ENCODE measurements around the gene THAP8.

Gene THAP8

DNA sequence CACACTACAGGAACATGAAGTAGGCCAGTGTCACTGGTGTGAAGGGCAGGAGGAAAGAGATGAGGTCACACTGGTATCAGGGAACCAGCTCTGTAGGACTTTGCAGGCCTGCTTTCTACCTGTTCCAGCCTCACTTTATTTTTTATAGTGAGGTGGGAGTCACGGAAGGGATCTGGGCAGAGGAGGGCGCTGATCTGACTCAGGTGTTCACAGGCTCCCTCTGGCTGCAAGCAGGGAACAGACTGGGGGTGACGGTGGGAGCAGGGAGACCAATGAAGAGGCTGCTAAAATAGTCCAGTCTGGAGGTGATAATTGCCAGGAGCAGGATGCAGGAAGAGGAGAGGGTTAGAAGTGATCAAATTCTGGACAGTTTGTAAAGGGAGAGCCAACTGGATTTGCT lies 2.8 kb downstream of the THAP8 start:
- Histone ChIP-seq H3K79me2 (ENCODE audit: low read length) (peaks cover 14% of the 10 kb centered on the region), H3K9ac (ENCODE audit: low read length) (no peak overlapping the region), H3K36me3 (replicated peaks; ENCODE audit: insufficient read depth, low read length) (no peaks in the 10 kb centered on the region), H3K9me3 (replicated peaks; ENCODE audit: insufficient read depth, low read length) (no peaks in the 10 kb centered on the region), H3K4me2 (ENCODE audit: low read depth, low read length) (no peak overlapping the region), H4K20me1 (ENCODE audit: insufficient read depth, low read length) (no peaks in the 10 kb centered on the region), H3K4me3 (ENCODE audit: low read length) (no peak overlapping the region), H3F3A (ENCODE audit: insufficient read depth, low read length) (peaks cover 9% of the 10 kb centered on the region), H2AFZ (ENCODE audit: low read length) (no peak overlapping the region), H3K9me2 (replicated peaks; ENCODE audit: insufficient read depth, low read length) (no peaks in the 10 kb centered on the region), H3K27ac (ENCODE audit: low read length) (no peak overlapping the region), H3K4me1 (ENCODE audit: low read length) (no peaks in the 10 kb centered on the region), H3K27me3 (replicated peaks; ENCODE audit: insufficient read depth, low read length) (no peaks in the 10 kb centered on the region)
- DNase-seq, result no peak
- TF ChIP-seq, protein P1, sequence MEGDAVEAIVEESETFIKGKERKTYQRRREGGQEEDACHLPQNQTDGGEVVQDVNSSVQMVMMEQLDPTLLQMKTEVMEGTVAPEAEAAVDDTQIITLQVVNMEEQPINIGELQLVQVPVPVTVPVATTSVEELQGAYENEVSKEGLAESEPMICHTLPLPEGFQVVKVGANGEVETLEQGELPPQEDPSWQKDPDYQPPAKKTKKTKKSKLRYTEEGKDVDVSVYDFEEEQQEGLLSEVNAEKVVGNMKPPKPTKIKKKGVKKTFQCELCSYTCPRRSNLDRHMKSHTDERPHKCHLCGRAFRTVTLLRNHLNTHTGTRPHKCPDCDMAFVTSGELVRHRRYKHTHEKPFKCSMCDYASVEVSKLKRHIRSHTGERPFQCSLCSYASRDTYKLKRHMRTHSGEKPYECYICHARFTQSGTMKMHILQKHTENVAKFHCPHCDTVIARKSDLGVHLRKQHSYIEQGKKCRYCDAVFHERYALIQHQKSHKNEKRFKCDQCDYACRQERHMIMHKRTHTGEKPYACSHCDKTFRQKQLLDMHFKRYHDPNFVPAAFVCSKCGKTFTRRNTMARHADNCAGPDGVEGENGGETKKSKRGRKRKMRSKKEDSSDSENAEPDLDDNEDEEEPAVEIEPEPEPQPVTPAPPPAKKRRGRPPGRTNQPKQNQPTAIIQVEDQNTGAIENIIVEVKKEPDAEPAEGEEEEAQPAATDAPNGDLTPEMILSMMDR (IDR thresholded peaks at IDR 0.05; ENCODE audit: low read length), result no peak; the same call in 1 of the 2 replicates
- no peak for TF ChIP-seq EZH2phosphoT487 (IDR thresholded peaks at IDR 0.05; ENCODE audit: low read length)
- TF ChIP-seq EZH2 (optimal IDR thresholded peaks at IDR 0.05; ENCODE audit: low read depth, low read length), result no peak

DNA sequence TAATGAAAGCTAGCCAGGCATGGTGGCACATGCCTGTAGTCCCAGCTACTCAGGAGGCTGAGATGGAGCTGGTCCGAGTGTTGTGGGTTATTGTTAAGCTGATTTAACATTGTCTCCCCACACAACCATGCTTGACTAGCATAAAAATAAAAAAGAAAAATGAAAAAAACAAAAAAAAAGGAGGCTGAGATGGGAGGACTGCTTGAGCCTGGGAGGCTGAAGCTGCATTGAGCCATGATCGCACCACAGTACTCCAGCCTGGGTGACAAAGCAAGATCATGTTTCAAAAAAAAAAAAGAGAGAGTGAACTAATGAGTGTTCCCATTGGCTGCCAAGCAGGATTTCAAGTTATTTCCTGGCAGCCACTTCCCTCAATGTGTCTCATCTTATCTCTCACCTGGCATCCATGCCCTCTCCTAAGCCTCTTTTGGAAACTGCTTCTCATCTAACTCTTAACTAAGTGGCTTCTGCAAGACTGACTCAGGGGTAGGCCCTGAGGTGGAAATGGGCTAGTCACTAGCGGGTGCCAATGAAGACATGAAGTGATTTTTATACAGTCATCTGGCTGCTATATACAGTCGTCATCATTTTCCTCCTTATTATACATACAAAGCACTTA lies 4.9 kb downstream of the THAP8 start:
- TF ChIP-seq, protein P1 (IDR thresholded peaks at IDR 0.05; ENCODE audit: low read length), result no peak
- TF ChIP-seq EZH2 (optimal IDR thresholded peaks at IDR 0.05; ENCODE audit: low read depth, low read length) (no peak), EZH2phosphoT487 (IDR thresholded peaks at IDR 0.05; ENCODE audit: low read length) (no peak)
- DNase-seq, result no peak
- no peak overlapping the region for H3K27ac ChIP-seq (ENCODE audit: low read length)

DNA sequence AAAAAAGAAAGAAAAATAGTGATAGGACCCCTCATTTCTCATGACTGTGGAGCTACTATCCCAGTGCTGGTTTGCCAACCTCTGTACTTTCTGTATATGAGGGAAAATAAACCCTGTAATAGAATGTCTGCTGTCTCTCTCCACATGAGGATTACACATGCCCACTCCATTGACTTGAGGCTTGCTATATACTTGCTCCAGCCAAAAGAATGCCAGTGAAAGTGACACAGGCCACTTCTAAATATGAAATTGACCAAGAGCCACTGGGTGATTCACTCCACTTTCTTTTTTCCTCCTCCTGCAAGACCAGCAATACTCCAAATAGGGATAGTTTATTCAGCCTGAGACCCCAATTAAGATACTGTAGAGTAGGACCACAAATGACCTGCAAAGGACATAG lies 6.2 kb downstream of the THAP8 start:
- no peaks in the 10 kb centered on the region for H3K9me3 ChIP-seq (replicated peaks; ENCODE audit: insufficient read depth, low read length)
- H3K27me3 ChIP-seq (replicated peaks; ENCODE audit: insufficient read depth, low read length), result no peaks in the 10 kb centered on the region
- H3K36me3 ChIP-seq (replicated peaks; ENCODE audit: insufficient read depth, low read length), result no peaks in the 10 kb centered on the region
- H3K4me3 ChIP-seq (ENCODE audit: low read length), result no peak overlapping the region
- no peaks in the 10 kb centered on the region for H3K79me2 ChIP-seq (ENCODE audit: low read length)
- no peaks in the 10 kb centered on the region for H3F3A ChIP-seq (ENCODE audit: insufficient read depth, low read length)
- no peak overlapping the region for H3K4me2 ChIP-seq (ENCODE audit: low read depth, low read length)
- H4K20me1 ChIP-seq (ENCODE audit: insufficient read depth, low read length), result no peaks in the 10 kb centered on the region
- H2AFZ ChIP-seq (ENCODE audit: low read length), result no peak overlapping the region
- TF ChIP-seq, protein P1 (IDR thresholded peaks at IDR 0.05; ENCODE audit: low read length), result no peak
- TF ChIP-seq EZH2phosphoT487 (IDR thresholded peaks at IDR 0.05; ENCODE audit: low read length) (no peak), EZH2 (optimal IDR thresholded peaks at IDR 0.05; ENCODE audit: low read depth, low read length) (no peak)
- DNase-seq, result no peak
- H3K27ac ChIP-seq (ENCODE audit: low read length), result no peak overlapping the region
- no peaks in the 10 kb centered on the region for H3K9me2 ChIP-seq (replicated peaks; ENCODE audit: insufficient read depth, low read length)
- H3K9ac ChIP-seq (ENCODE audit: low read length), result no peak overlapping the region
- no peaks in the 10 kb centered on the region for H3K4me1 ChIP-seq (ENCODE audit: low read length)

More for the DNA sequence above, 4.9 kb downstream of the THAP8 start:
- no peaks in the 10 kb centered on the region for H3K9me3 ChIP-seq (replicated peaks; ENCODE audit: insufficient read depth, low read length)
- H3K27me3 ChIP-seq (replicated peaks; ENCODE audit: insufficient read depth, low read length), result no peaks in the 10 kb centered on the region
- no peaks in the 10 kb centered on the region for H4K20me1 ChIP-seq (ENCODE audit: insufficient read depth, low read length)
- H2AFZ ChIP-seq (ENCODE audit: low read length), result no peak overlapping the region
- H3K9me2 ChIP-seq (replicated peaks; ENCODE audit: insufficient read depth, low read length), result no peaks in the 10 kb centered on the region
- no peak overlapping the region for H3K9ac ChIP-seq (ENCODE audit: low read length)
- H3K36me3 ChIP-seq (replicated peaks; ENCODE audit: insufficient read depth, low read length), result no peaks in the 10 kb centered on the region
- no peaks in the 10 kb centered on the region for H3K4me1 ChIP-seq (ENCODE audit: low read length)
- H3K79me2 ChIP-seq (ENCODE audit: low read length), result no peaks in the 10 kb centered on the region
- H3K4me2 ChIP-seq (ENCODE audit: low read depth, low read length), result no peak overlapping the region
- no peak overlapping the region for H3K4me3 ChIP-seq (ENCODE audit: low read length)
- peaks cover 9% of the 10 kb centered on the region for H3F3A ChIP-seq (ENCODE audit: insufficient read depth, low read length)
